Fibroblast of villous mesenchyme (primary cell): Measurements from ENCODE around the gene SPON2. TPM values are rescaled to one million over a fixed set of nuclear protein-coding genes. Genes with fewer than 3 reads are reported as not detected.

Source experiments
- DNase-seq: peaks from one replicate; pipeline ENCODE4 v3.0.0-alpha.2; 2010; ENCODE audit warnings: low read depth
- H3K4me3 ChIP-seq: 2 replicates; pipeline ENCODE4 v1.5.1; 2011; ENCODE audit warnings: low read depth, mild to moderate bottlenecking, low read length
- total RNA-seq: library from RNA; depleted of rRNA; stranded (reverse); fragments of >200 nt; gene quantifications from 2 replicates; pipeline ENCODE4 v1.2.3, GENCODE V29; 2012
- TF ChIP-seq, protein P1 (sequence below): IDR thresholded peaks from 2 replicates; pipeline ENCODE4 v1.5.1; 2012; ENCODE audit warnings: low read depth, mild to moderate bottlenecking, low read length; ENCODE audit not compliant: insufficient read depth

SPON2 gene
- total RNA-seq, 1 donor: 197 TPM

- TF ChIP-seq, protein P1, sequence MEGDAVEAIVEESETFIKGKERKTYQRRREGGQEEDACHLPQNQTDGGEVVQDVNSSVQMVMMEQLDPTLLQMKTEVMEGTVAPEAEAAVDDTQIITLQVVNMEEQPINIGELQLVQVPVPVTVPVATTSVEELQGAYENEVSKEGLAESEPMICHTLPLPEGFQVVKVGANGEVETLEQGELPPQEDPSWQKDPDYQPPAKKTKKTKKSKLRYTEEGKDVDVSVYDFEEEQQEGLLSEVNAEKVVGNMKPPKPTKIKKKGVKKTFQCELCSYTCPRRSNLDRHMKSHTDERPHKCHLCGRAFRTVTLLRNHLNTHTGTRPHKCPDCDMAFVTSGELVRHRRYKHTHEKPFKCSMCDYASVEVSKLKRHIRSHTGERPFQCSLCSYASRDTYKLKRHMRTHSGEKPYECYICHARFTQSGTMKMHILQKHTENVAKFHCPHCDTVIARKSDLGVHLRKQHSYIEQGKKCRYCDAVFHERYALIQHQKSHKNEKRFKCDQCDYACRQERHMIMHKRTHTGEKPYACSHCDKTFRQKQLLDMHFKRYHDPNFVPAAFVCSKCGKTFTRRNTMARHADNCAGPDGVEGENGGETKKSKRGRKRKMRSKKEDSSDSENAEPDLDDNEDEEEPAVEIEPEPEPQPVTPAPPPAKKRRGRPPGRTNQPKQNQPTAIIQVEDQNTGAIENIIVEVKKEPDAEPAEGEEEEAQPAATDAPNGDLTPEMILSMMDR: no peak
- no peak overlapping the region for H3K4me3 ChIP-seq
- no peak for DNase-seq
These were observed 44.5 kb upstream of the SPON2 start for GRCh38 chr4:1216869-1217294.

- H3K4me3 ChIP-seq: no peak overlapping the region
- TF ChIP-seq, protein P1: no peak
- DNase-seq: no peak
These were observed 43.8 kb upstream of the SPON2 start for GRCh38 chr4:1216076-1216614.

DNA sequence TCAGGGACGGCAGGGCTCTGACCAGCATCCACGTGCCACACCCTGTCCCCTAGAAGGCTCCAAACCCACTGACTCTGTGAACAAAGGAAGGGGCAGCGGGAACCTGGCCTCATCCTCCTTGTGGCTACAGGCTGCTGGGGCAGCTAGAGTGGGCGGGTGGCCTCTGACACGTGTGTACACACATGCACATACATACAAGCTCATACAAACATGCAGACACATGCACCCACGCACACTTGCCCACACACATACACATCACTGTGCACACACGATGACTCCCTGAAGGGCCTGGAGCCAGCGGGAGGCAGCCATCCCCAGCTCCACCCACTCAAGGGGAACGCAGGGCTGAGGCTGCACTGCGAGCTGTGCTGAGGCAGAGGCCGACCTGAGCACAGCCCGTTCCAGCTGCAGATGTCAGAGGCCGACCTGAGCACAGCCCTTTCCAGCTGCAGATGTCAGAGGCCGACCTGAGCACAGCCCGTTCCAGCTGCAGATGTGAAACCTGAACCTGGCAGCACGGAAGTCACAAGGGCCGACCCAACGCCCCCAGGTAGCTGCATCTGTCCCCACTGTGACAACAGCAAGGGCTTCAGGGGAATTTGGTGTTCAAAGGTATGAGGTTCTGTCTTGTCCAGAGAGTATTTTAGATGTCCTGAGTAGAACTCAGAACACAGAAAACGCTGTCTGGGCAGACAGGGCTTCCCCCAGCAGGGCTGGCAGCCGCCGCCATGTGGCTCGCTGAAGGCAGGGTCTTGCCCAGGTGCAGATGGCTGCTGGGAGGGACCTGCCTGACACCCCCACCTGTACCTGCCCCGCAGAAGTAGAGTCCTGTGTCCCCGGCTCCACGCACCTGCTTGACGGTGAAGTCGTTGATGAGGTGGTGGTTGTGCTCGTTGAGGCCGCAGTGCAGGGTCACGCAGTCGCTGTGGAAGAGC, 43.0 kb upstream of the SPON2 start:
- TF ChIP-seq, protein P1: no peak
- H3K4me3 ChIP-seq: no peak overlapping the region
- DNase-seq: no peak

DNA sequence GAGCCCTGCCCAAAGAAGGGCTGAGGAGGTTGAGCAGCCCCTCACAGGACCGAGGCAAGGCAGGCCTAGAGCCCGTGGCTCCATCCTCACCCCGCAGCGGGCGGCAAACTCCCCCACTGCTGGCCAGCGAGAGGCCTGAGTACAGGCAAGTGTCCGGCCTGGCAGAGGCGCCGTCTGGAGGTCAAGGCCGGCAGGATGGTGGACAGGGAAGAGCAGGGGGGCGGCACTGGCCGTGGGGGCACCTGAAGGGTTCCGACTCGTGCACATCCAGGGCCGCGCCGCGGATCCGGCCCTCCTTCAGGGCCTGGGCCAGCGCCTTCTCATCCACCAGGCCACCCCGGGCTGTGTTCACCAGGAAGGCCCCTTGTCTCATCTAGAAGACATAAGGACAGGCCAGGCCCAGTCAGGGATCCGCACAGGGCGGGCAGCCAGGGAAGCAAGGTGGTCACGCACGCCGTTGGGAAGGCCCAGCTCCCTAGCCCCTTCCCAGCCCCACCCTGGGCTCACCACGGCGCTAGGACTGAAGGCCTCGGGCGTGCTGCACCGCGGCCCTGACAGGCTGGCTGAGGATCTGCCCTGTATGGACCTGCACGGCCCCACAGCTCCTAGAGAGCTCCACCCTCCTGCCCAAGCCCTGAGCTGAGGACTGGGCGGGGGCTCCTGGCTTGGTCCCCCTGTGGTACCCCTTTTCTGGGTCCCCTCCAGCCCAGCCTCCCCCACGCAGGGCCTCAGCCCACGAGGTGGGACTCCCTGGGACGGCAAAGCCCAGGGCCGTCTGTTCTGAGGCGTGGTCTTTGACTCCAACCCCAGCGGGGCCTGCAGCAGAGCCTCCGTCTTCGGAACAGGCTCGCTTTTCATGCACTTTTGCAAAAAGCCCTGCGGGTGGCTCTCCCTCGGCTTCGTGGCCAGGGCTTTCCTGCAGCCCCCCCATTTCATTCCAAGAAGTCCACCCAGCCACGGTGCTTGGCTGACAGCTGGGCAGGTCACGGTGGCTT, 42.0 kb upstream of the SPON2 start:
- no peak overlapping the region for H3K4me3 ChIP-seq
- TF ChIP-seq, protein P1: no peak
- DNase-seq: no peak

DNA sequence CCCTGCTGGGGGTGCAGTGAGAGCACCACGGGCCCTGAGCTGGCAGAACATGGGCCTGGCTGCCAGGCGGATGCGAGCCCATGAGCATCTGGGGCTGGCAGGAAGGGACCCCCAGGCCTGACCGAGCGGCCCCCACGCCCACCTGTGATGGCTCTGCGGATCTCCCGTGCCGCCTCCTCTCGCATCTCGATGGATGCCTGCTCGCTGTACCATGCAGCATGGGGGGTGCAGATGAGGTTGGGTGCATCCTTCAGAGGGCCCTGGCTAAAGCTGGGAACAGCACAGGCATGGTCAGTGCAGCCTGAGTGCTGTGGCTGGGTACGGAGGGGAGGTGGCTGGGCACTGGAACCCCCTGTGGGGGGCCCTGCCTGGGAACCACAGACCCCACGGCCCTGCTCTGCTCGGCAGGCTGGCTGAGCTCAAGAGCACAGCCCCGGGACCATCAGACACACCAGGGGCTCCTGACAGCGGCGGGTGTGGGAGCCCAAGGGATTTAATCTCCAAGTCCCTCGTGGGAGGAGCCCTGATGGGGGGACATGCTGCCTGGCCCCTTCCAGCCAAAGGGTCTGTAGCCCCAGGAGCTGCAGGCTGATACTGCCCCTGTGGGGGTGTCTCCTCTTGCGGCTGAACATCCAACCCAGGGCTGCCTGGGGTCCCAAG, 41.1 kb upstream of the SPON2 start:
- no peak overlapping the region for H3K4me3 ChIP-seq
- TF ChIP-seq, protein P1: no peak
- no peak for DNase-seq
